ENCODE results near the gene MICAL3.
A peak's percentile ranks its signal among the peaks of the same experiment; 100 is the strongest.

Gene MICAL3

GRCh38 chr22:17774206-17774925 lies 250.0 kb downstream of the MICAL3 start, which contains the start of gene BID:
BID (minus strand) TSS chr22:17774469; CDS start chr22:17750116, 24,353 bp downstream.
- no peak for TF ChIP-seq REST (IDR thresholded peaks at IDR 0.05; ENCODE audit: insufficient read depth in 1 of 2, low read depth in 2 of 2, low read length in 2 of 2)
- no peak for TF ChIP-seq SIN3A (IDR thresholded peaks at IDR 0.05; ENCODE audit: borderline replicate concordance, insufficient read depth, low read length)
- no peak for TF ChIP-seq POLR2AphosphoS5 (IDR thresholded peaks at IDR 0.05; ENCODE audit: low read depth, low read length)
- TF ChIP-seq TAF1 (IDR thresholded peaks at IDR 0.05; ENCODE audit: borderline replicate concordance, insufficient read depth, low read length), result no peak
- no peak for TF ChIP-seq FOXP2 (optimal IDR thresholded peaks at IDR 0.05; ENCODE audit: borderline replicate concordance, extremely low read depth, extremely low read length, insufficient read depth)

GRCh38 chr22:17773606-17774205 lies 250.7 kb downstream of the MICAL3 start:
- TF ChIP-seq POLR2AphosphoS5 (IDR thresholded peaks at IDR 0.05; ENCODE audit: low read depth, low read length) (no peak), SIN3A (IDR thresholded peaks at IDR 0.05; ENCODE audit: borderline replicate concordance, insufficient read depth, low read length) (no peak), REST (IDR thresholded peaks at IDR 0.05; ENCODE audit: insufficient read depth in 1 of 2, low read depth in 2 of 2, low read length in 2 of 2) (no peak), FOXP2 (optimal IDR thresholded peaks at IDR 0.05; ENCODE audit: borderline replicate concordance, extremely low read depth, extremely low read length, insufficient read depth) (no peak), TAF1 (IDR thresholded peaks at IDR 0.05; ENCODE audit: borderline replicate concordance, insufficient read depth, low read length) (no peak)

GRCh38 chr22:17772958-17773605 lies 251.3 kb downstream of the MICAL3 start:
- TF ChIP-seq REST (IDR thresholded peaks at IDR 0.05; ENCODE audit: insufficient read depth in 1 of 2, low read depth in 2 of 2, low read length in 2 of 2) (no peak), FOXP2 (optimal IDR thresholded peaks at IDR 0.05; ENCODE audit: borderline replicate concordance, extremely low read depth, extremely low read length, insufficient read depth) (no peak), POLR2AphosphoS5 (IDR thresholded peaks at IDR 0.05; ENCODE audit: low read depth, low read length) (no peak), TAF1 (IDR thresholded peaks at IDR 0.05; ENCODE audit: borderline replicate concordance, insufficient read depth, low read length) (no peak), SIN3A (IDR thresholded peaks at IDR 0.05; ENCODE audit: borderline replicate concordance, insufficient read depth, low read length) (no peak)

GRCh38 chr22:17772249-17772957 lies 252.0 kb downstream of the MICAL3 start:
- TF ChIP-seq FOXP2 (optimal IDR thresholded peaks at IDR 0.05; ENCODE audit: borderline replicate concordance, extremely low read depth, extremely low read length, insufficient read depth) (peak; percentile 15), POLR2AphosphoS5 (IDR thresholded peaks at IDR 0.05; ENCODE audit: low read depth, low read length) (no peak)

Measured in PFSK-1 (cell line).